ENCODE results near the gene PPP3CA. TPM values are rescaled to one million over a fixed set of nuclear protein-coding genes. Genes with fewer than 3 reads are reported as not detected.

PPP3CA gene
- total RNA-seq, 1 experiment from 2014 or later = 133 TPM

- peak overlapping the region; percentile 59 for H3K27ac ChIP-seq (ENCODE audit: low read depth, low read length)
- RAD21 ChIA-PET (ENCODE audit: low non-redundant PET in 1 of 2, low total read pairs in 2 of 2, uncharacterized antibody in 2 of 2, unreplicated experiment in 2 of 2) = no interaction called here
- peaks cover 20 to 35% of the 10 kb centered on the region in 2 experiments for H3K4me1 ChIP-seq (ENCODE audit: control insufficient read depth in 1 of 2, insufficient read depth in 2 of 2, low read length in 2 of 2)
- POLR2A ChIA-PET = no interaction called here
- intact Hi-C loops (cut with micrococcal nuclease) = loop anchor here (5.0 to 10.0 kb wide), 4 partner anchors 108 to 387 kb away; no protein-coding TSS in a partner anchor
- no peaks in the 10 kb centered on the region for H3K9me2 ChIP-seq (ENCODE audit: insufficient read depth)
- peak overlapping the region; percentile 76 to 84 for H3K4me3 ChIP-seq (replicated peaks in 1 of 2; ENCODE audit: low read depth in 1 of 2, low read length in 2 of 2)
- H4K20me1 ChIP-seq (ENCODE audit: insufficient read depth) = peaks cover 7% of the 10 kb centered on the region
- DNase-seq (ENCODE audit: low read depth, low spot score) (no peak), ATAC-seq (no peak)
- CTCF ChIA-PET = no interaction called here
- H3K79me2 ChIP-seq (ENCODE audit: insufficient read depth, low read length) = peaks cover 76% of the 10 kb centered on the region
- peak overlapping the region; percentile 94 for H3K4me2 ChIP-seq (ENCODE audit: low read length)
- TF ChIP-seq SP1 (IDR thresholded peaks at IDR 0.05; ENCODE audit: low read depth) (no peak), REST (IDR thresholded peaks at IDR 0.05; ENCODE audit: low read depth) (no peak), CTCF (IDR thresholded peaks at IDR 0.05 in 2 of 3, conservative IDR thresholded peaks at IDR 0.05 in 1 of 3; ENCODE audit: borderline replicate concordance in 1 of 3, insufficient read depth in 1 of 3, low read depth in 2 of 3, low read length in 2 of 3) (no peak), EZH2phosphoT487 (IDR thresholded peaks at IDR 0.05; ENCODE audit: borderline replicate concordance) (no peak), JUND (IDR thresholded peaks at IDR 0.05) (no peak), CBX3 (IDR thresholded peaks at IDR 0.05; ENCODE audit: low read depth) (no peak), ZNF274 (IDR thresholded peaks at IDR 0.05; ENCODE audit: low read depth, low read length) (no peak), EGR1 (IDR thresholded peaks at IDR 0.05; ENCODE audit: low read depth) (no peak), EZH2 (IDR thresholded peaks at IDR 0.05) (no peak), POLR2A (IDR thresholded peaks at IDR 0.05; ENCODE audit: borderline replicate concordance, extremely low read depth, insufficient read depth, insufficient read length) (no peak), TCF7L2 (IDR thresholded peaks at IDR 0.05; ENCODE audit: borderline replicate concordance, extremely low read depth, insufficient read depth, insufficient read length) (no peak), ATF3 (IDR thresholded peaks at IDR 0.05) (no peak)
- peaks cover 6 to 8% of the 10 kb centered on the region in 2 experiments; a peak in 1 of 4 replicates for H3K36me3 ChIP-seq (ENCODE audit: control insufficient read depth in 1 of 2, insufficient read depth in 2 of 2, low read length in 2 of 2)
- no peaks in the 10 kb centered on the region for H3K9me3 ChIP-seq (ENCODE audit: control insufficient read depth in 1 of 2, insufficient read depth in 1 of 2, low read depth in 1 of 2, low read length in 2 of 2)
- no peak overlapping the region for H2AFZ ChIP-seq (ENCODE audit: low read depth, low read length, poor library complexity, severe bottlenecking)
- no TSS peak for BruUV-seq (replicated peaks)
- H3K27me3 ChIP-seq (ENCODE audit: insufficient read depth, low read length) = no peaks in the 10 kb centered on the region
- peak overlapping the region; percentile 82 for H3K9ac ChIP-seq (ENCODE audit: low read length)
These were observed 1.6 kb downstream of the PPP3CA start for GRCh38 chr4:101345596-101346350.

All from HCT116 (cell line).